ENCODE data around the gene DNAH8.

DNA sequence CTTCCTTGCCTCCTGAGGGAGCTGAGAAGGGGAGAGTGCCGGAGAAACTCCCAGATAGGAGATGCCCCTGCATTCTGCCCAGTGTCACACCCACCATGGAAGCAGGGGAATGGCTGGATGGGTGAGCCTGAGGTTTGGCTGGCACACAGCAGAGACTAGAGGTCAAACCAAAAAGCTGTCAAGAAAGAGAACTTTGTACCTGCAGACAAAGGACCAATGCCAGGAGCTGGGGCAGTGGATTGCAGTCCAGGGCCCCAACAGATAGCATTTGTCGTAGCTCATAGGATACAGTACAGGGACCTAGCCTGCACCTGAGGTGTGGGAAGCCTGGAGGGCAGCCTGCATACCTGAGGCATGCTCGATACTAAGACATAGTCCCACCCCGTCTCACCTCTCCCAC, 227.3 kb downstream of the DNAH8 start:
- TF ChIP-seq, protein P1, sequence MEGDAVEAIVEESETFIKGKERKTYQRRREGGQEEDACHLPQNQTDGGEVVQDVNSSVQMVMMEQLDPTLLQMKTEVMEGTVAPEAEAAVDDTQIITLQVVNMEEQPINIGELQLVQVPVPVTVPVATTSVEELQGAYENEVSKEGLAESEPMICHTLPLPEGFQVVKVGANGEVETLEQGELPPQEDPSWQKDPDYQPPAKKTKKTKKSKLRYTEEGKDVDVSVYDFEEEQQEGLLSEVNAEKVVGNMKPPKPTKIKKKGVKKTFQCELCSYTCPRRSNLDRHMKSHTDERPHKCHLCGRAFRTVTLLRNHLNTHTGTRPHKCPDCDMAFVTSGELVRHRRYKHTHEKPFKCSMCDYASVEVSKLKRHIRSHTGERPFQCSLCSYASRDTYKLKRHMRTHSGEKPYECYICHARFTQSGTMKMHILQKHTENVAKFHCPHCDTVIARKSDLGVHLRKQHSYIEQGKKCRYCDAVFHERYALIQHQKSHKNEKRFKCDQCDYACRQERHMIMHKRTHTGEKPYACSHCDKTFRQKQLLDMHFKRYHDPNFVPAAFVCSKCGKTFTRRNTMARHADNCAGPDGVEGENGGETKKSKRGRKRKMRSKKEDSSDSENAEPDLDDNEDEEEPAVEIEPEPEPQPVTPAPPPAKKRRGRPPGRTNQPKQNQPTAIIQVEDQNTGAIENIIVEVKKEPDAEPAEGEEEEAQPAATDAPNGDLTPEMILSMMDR (IDR thresholded peaks at IDR 0.05 in 8 of 11, conservative IDR thresholded peaks at IDR 0.05 in 3 of 11) = no peak
- TF ChIP-seq POLR2AphosphoS5 (IDR thresholded peaks at IDR 0.05) = no peak

Data from spleen (tissue), 7 donors.